A549 (cell line): ENCODE measurements around the gene CLIP1. TPM values are rescaled to one million over a fixed set of nuclear protein-coding genes. Genes with fewer than 3 reads are reported as not detected.
A peak's percentile ranks its signal among the peaks of the same experiment; 100 is the strongest.

Source experiments
- CBX8 ChIP-seq: fragments of 200-600 bp; sonication (generic); IDR thresholded peaks from 2 replicates; pipeline ENCODE4 v1.6.1; 2016
- CEBPB ChIP-seq, 2 experiments: fragments of >200 bp in 1 of 2; sonication (Bioruptor Twin) in 1 of 2; formaldehyde crosslinking in 1 of 2; IDR thresholded peaks; 2 replicates each; pipeline ENCODE4 v1.6.1; 2012 to 2016
- CHD2 ChIP-seq: fragments of 150-350 bp; IDR thresholded peaks from 2 replicates; pipeline ENCODE4 v1.6.1; 2014; ENCODE audit warnings: low read length; ENCODE audit not compliant: partially characterized antibody
- ESRRA ChIP-seq: fragments of 150-350 bp; IDR thresholded peaks from 2 replicates; pipeline ENCODE4 v1.6.1; 2014; ENCODE audit warnings: mild to moderate bottlenecking, low read length, borderline replicate concordance
- FOSB ChIP-seq: fragments of 250-450 bp; sonication (Bioruptor Pico); IDR thresholded peaks from 2 replicates; pipeline ENCODE4 v1.5.0; 2020; ENCODE audit warnings: mild to moderate bottlenecking, moderate library complexity
- FOSL2 ChIP-seq, 2 experiments: fragments of 450-650 bp in 1 of 2; fragments of >200 bp in 1 of 2; sonication (Bioruptor Twin) in 1 of 2; formaldehyde crosslinking; IDR thresholded peaks; 2 replicates each; pipeline versions ENCODE4 v1.5.0 to v1.6.1; 2016 to 2020; ENCODE audit warnings: mild to moderate bottlenecking in 1 of 2, moderate library complexity in 1 of 2
- FOXS1 ChIP-seq: fragments of 250-450 bp; sonication (Bioruptor Pico); IDR thresholded peaks from 2 replicates; pipeline ENCODE4 v1.5.0; 2020; ENCODE audit warnings: mild to moderate bottlenecking, moderate library complexity
- HES2 ChIP-seq: fragments of >200 bp; sonication (Bioruptor Twin); formaldehyde crosslinking; IDR thresholded peaks from 2 replicates; pipeline ENCODE4 v1.6.1; 2016
- HEYL ChIP-seq: fragments of 250-450 bp; sonication (Bioruptor Pico); IDR thresholded peaks from 2 replicates; pipeline ENCODE4 v1.8.0; 2021; ENCODE audit warnings: mild to moderate bottlenecking, moderate library complexity
- HMGXB4 ChIP-seq: fragments of 250-450 bp; sonication (Bioruptor Pico); IDR thresholded peaks from 2 replicates; pipeline ENCODE4 v1.5.0; 2021; ENCODE audit warnings: mild to moderate bottlenecking, moderate library complexity, borderline replicate concordance
- HOXB13 ChIP-seq: fragments of 250-450 bp; sonication (Bioruptor Pico); IDR thresholded peaks from 2 replicates; pipeline ENCODE4 v1.5.0; 2020; ENCODE audit warnings: low read depth, mild to moderate bottlenecking, moderate library complexity
- HOXB5 ChIP-seq: fragments of 250-450 bp; sonication (Bioruptor Pico); IDR thresholded peaks from 2 replicates; pipeline ENCODE4 v1.5.0; 2020; ENCODE audit warnings: mild to moderate bottlenecking, moderate library complexity
- JUN ChIP-seq, 2 experiments: fragments of >200 bp; sonication (Bioruptor Twin); formaldehyde crosslinking; IDR thresholded peaks; 2 replicates in 1 of 2; 3 replicates in 1 of 2; pipeline ENCODE4 v1.6.1; 2016 to 2017
- JUNB ChIP-seq: fragments of >200 bp; sonication (Bioruptor Twin); formaldehyde crosslinking; IDR thresholded peaks from 2 replicates; pipeline ENCODE4 v1.6.1; 2016
- MAFK ChIP-seq: fragments of 450-650 bp; IDR thresholded peaks from 2 replicates; pipeline ENCODE4 v1.6.1; 2014; ENCODE audit not compliant: partially characterized antibody
- MAX ChIP-seq: IDR thresholded peaks from 2 replicates; pipeline ENCODE4 v1.6.1; 2012
- MAZ ChIP-seq: fragments of 150-350 bp; IDR thresholded peaks from 2 replicates; pipeline ENCODE4 v1.6.1; 2014; ENCODE audit warnings: antibody characterized with exemption, low read depth, low read length, borderline replicate concordance
- NPAS2 ChIP-seq: fragments of 250-450 bp; sonication (Bioruptor Pico); IDR thresholded peaks from 2 replicates; pipeline ENCODE4 v1.8.0; 2022; ENCODE audit warnings: mild to moderate bottlenecking, moderate library complexity, borderline replicate concordance
- POLR2A ChIP-seq: IDR thresholded peaks from 2 replicates; pipeline ENCODE4 v1.6.1; 2012; ENCODE audit warnings: mild to moderate bottlenecking, low read length
- RARB ChIP-seq: fragments of 250-450 bp; sonication (Bioruptor Pico); IDR thresholded peaks from 2 replicates; pipeline ENCODE4 v1.8.0; 2021; ENCODE audit warnings: mild to moderate bottlenecking, moderate library complexity
- RCOR1 ChIP-seq: fragments of 150-350 bp; IDR thresholded peaks from 2 replicates; pipeline ENCODE4 v1.6.1; 2014; ENCODE audit warnings: antibody characterized with exemption, low read length, low read depth
- REST ChIP-seq: fragments of 200-600 bp; sonication (generic); IDR thresholded peaks from 2 replicates; pipeline ENCODE4 v1.6.1; 2016; ENCODE audit warnings: antibody characterized with exemption, mild to moderate bottlenecking, moderate library complexity
- USF2 ChIP-seq: fragments of 450-650 bp; IDR thresholded peaks from 2 replicates; pipeline ENCODE4 v1.6.1; 2014; ENCODE audit warnings: antibody characterized with exemption
- polyA plus RNA-seq, 4 experiments: library from polyadenylated mRNA; depleted of rRNA in 3 of 4; stranded (reverse); fragments of >200 nt; fragmentation: RNase III in 1 of 4; extraction: RNeasy Plus Mini Kit Qiagen cat#74134 plus additional on column Dnase treatment in 1 of 4; gene quantifications; 2 replicates in 3 of 4; 3 replicates in 1 of 4; pipeline ENCODE4 v1.2.3, GENCODE V29; 2011 to 2017

Gene CLIP1
- polyA plus RNA-seq, 2 of the 4 experiments (the other 2 are of a cell fraction), result 43.0 to 133 TPM

- TF ChIP-seq FOXS1 (CRISPR knock-in tag) (no peak), FOSL2 (IDR thresholded peaks at IDR 0.05) (no peak), FOSL2 (CRISPR knock-in tag; IDR thresholded peaks at IDR 0.05) (no peak), RCOR1 (no peak), POLR2A (peak; percentile 45; the same call in 1 of the 2 replicates), NPAS2 (CRISPR knock-in tag) (no peak), REST (no peak), HOXB13 (CRISPR knock-in tag) (no peak), MAFK (no peak), HEYL (CRISPR knock-in tag) (no peak), ESRRA (no peak), HOXB5 (no peak), CEBPB (IDR thresholded peaks at IDR 0.05) (no peak), FOSB (CRISPR knock-in tag) (no peak), MAZ (no peak), HMGXB4 (peak; percentile 88; the same call in 1 of the 2 replicates), CHD2 (no peak), JUN (IDR thresholded peaks at IDR 0.05) (peak in 1 of 2 experiments; percentile 63; a peak in 3 of 5 replicates), MAX (peak; percentile 32), USF2 (no peak), JUNB (no peak), HES2 (no peak), RARB (CRISPR knock-in tag) (no peak), CBX8 (no peak)
Measured at GRCh38 chr12:122421821-122422729, at the start of gene CLIP1 (continued).
